GM21529 (cell line): Measurements from ENCODE around the gene DCLRE1B.

Experiments used
- ATAC-seq: cut with Tn5 transposase; IDR thresholded peaks from one replicate; pipeline ENCODE4 v1.9.1; 2021; ENCODE audit not compliant: unreplicated experiment

DCLRE1B gene

GRCh38 chr1:113922957-113923356, 17.8 kb downstream of the DCLRE1B start:
- no peak for ATAC-seq

GRCh38 chr1:113924473-113924872, 19.3 kb downstream of the DCLRE1B start:
- no peak for ATAC-seq

GRCh38 chr1:113928187-113928930, 23.2 kb downstream of the DCLRE1B start:
- peak; percentile 28 for ATAC-seq

- peak; percentile 62 for ATAC-seq
Observed at GRCh38 chr1:113928941-113929749, 24.0 kb downstream of the DCLRE1B start, which contains the start of gene HIPK1. TSS of gene HIPK1 (plus strand) at chr1:113929324.

GRCh38 chr1:113929750-113930498, 24.8 kb downstream of the DCLRE1B start:
- ATAC-seq: peak; percentile 30

GRCh38 chr1:113930499-113931161, 25.5 kb downstream of the DCLRE1B start:
- peak; percentile 38 for ATAC-seq

- no peak for ATAC-seq
Observed at GRCh38 chr1:113931451-113931851, 26.3 kb downstream of the DCLRE1B start.

- ATAC-seq: no peak
Observed at GRCh38 chr1:113934006-113934405, 28.9 kb downstream of the DCLRE1B start.

GRCh38 chr1:113934511-113935055, 29.5 kb downstream of the DCLRE1B start:
- ATAC-seq: no peak

GRCh38 chr1:113935176-113935575, 30.1 kb downstream of the DCLRE1B start:
- ATAC-seq: no peak

- no peak for ATAC-seq
Observed at GRCh38 chr1:113935970-113936369, 30.8 kb downstream of the DCLRE1B start.

- ATAC-seq: no peak
Observed at GRCh38 chr1:113937146-113937545, 32.0 kb downstream of the DCLRE1B start.

- ATAC-seq: no peak
Observed at GRCh38 chr1:113938192-113938591, 33.1 kb downstream of the DCLRE1B start.

GRCh38 chr1:113940365-113941244, 35.5 kb downstream of the DCLRE1B start:
- ATAC-seq: no peak

- no peak for ATAC-seq
Observed at GRCh38 chr1:113941245-113941559, 36.1 kb downstream of the DCLRE1B start.

GRCh38 chr1:113942527-113942926, 37.4 kb downstream of the DCLRE1B start:
- no peak for ATAC-seq

- no peak for ATAC-seq
Observed at GRCh38 chr1:113943028-113943811, 38.1 kb downstream of the DCLRE1B start.

GRCh38 chr1:113945329-113945728, 40.2 kb downstream of the DCLRE1B start:
- no peak for ATAC-seq

- no peak for ATAC-seq
Observed at GRCh38 chr1:113946112-113946511, 41.0 kb downstream of the DCLRE1B start.
